ENCODE data around the gene CMTM8.
"Not testable (repeated sequence)": the region's sequence is repeated elsewhere in the genome, so short reads cannot be mapped to it uniquely, and the experiment has no call there.

DNA sequence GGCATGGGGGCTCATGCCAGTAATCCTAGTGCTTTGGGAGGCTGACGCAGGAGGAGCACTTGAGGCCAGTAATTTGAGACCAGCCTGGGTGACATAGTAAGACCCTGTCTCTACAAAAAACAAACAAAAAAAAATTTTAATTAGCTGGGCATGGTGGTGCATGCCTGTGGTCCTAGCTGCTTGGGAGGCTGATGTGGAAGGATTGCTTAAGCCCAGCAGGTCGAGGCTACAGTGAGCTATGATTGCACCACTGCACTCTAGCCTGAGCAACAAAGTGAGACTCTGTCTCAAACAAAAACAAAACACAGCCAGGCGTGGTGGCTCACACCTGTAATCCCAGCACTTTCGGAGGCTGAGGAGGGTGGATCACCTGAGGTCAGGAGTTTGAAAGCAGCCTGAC lies 9.7 kb upstream of the CMTM8 start:
- TF ChIP-seq, protein P1, sequence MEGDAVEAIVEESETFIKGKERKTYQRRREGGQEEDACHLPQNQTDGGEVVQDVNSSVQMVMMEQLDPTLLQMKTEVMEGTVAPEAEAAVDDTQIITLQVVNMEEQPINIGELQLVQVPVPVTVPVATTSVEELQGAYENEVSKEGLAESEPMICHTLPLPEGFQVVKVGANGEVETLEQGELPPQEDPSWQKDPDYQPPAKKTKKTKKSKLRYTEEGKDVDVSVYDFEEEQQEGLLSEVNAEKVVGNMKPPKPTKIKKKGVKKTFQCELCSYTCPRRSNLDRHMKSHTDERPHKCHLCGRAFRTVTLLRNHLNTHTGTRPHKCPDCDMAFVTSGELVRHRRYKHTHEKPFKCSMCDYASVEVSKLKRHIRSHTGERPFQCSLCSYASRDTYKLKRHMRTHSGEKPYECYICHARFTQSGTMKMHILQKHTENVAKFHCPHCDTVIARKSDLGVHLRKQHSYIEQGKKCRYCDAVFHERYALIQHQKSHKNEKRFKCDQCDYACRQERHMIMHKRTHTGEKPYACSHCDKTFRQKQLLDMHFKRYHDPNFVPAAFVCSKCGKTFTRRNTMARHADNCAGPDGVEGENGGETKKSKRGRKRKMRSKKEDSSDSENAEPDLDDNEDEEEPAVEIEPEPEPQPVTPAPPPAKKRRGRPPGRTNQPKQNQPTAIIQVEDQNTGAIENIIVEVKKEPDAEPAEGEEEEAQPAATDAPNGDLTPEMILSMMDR (IDR thresholded peaks at IDR 0.05; ENCODE audit: control extremely low read depth in 1 of 3, insufficient read depth in 1 of 3, low read depth in 1 of 3, low read length in 3 of 3), result not testable (repeated sequence)
- not testable (repeated sequence) for TF ChIP-seq POLR2AphosphoS5 (IDR thresholded peaks at IDR 0.05; ENCODE audit: low read depth, low read length); TAF1 (IDR thresholded peaks at IDR 0.05; ENCODE audit: low read depth, low read length); RAD21 (IDR thresholded peaks at IDR 0.05 in 1 of 2, conservative IDR thresholded peaks at IDR 0.05 in 1 of 2; ENCODE audit: low read depth in 2 of 2, low read length in 2 of 2); POLR2A (IDR thresholded peaks at IDR 0.05; ENCODE audit: control extremely low read depth in 1 of 2, low read depth in 2 of 2, low read length in 2 of 2); TCF12 (IDR thresholded peaks at IDR 0.05; ENCODE audit: low read depth, low read length); TBP (IDR thresholded peaks at IDR 0.05; ENCODE audit: low read depth, low read length)
- TF ChIP-seq, protein P2, sequence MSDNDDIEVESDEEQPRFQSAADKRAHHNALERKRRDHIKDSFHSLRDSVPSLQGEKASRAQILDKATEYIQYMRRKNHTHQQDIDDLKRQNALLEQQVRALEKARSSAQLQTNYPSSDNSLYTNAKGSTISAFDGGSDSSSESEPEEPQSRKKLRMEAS (IDR thresholded peaks at IDR 0.05), result not testable (repeated sequence)
